LNCAP (cell line): Measurements from ENCODE around the gene ZNF384.

Experiments used
- TF ChIP-seq, protein P1 (sequence below): fragments of 450-650 bp; IDR thresholded peaks from 2 replicates; pipeline ENCODE4 v1.5.1; 2017; ENCODE audit warnings: mild to moderate bottlenecking

The ZNF384 gene

DNA sequence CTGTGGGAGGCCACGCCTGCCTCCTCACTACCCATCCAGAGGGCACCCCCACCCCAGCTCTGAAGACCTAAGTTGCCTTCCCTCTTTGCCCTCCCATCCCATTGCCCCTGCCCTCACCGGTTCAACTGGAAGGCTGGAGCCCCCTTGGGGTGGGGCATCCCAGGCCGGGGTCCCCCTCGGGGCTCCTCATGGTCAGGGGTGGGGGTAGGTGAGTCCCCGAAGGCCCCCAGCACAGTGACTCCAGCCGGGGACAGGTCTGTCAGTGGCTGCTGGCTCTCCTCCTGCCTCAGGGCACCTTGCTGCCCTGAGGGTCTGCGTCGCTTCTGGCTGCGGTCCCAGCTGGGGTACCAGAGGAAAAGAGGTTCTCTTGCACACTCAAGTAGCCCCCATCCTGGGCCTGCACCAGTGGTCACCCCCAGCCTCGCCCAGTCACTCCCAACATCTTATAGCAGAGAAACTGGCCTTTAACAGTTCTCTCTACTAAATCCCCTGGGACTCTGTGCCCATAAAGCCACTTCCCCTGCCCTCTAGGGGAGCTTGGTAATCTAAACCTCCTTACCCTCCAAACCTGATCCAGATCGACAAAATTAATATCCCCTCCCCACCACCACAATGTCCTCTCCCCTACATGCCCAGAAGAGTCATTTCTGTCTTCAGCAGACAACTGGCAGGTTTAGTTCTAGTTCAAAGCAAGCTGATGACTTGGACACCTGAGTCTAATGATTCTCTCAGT, 6.3 kb upstream of the ZNF384 start:
- TF ChIP-seq, protein P1, sequence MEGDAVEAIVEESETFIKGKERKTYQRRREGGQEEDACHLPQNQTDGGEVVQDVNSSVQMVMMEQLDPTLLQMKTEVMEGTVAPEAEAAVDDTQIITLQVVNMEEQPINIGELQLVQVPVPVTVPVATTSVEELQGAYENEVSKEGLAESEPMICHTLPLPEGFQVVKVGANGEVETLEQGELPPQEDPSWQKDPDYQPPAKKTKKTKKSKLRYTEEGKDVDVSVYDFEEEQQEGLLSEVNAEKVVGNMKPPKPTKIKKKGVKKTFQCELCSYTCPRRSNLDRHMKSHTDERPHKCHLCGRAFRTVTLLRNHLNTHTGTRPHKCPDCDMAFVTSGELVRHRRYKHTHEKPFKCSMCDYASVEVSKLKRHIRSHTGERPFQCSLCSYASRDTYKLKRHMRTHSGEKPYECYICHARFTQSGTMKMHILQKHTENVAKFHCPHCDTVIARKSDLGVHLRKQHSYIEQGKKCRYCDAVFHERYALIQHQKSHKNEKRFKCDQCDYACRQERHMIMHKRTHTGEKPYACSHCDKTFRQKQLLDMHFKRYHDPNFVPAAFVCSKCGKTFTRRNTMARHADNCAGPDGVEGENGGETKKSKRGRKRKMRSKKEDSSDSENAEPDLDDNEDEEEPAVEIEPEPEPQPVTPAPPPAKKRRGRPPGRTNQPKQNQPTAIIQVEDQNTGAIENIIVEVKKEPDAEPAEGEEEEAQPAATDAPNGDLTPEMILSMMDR: no peak

DNA sequence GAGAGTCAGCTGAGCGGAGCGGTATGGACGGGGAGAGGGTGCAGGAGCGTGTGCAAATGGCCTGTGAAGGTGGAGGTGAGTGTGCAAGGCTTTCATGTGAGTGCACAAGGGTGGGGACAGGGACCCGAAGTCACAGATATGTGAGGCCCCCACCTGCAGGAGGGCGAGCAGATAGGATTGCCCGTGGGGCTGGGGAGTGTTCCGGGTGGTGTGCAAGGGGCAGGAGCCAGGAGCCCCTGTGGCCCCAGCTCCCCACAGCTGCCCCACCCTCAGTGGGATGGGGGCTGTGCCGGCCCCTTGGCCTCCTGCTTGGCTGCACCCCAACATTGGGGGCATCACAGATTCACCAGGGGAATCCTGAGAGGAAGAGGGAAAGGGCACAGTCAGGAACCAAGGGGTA, 5.5 kb upstream of the ZNF384 start:
- TF ChIP-seq, protein P1: no peak

GRCh38 chr12:6693832-6694355, 4.7 kb upstream of the ZNF384 start:
- TF ChIP-seq, protein P1: no peak

DNA sequence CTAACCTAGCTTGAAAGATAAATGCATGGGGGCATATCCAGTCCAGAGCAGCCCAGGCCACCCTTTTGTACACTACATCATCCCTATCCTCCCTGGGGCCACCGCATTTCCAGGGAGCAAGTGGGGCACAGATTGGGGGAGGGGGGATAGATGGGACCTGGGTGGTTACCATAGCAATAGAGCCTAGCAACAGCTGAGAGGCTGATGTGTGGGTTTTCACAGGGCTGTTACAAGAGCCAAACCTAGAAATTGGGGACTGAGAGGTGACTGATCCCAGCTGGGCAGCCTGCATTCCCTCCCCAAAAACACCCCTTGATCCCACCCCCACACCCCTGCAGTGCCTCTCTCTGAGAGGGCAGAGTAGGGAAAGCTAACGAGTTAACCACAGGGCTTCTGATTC, 3.7 kb upstream of the ZNF384 start:
- TF ChIP-seq, protein P1: no peak

GRCh38 chr12:6691473-6691872, 2.3 kb upstream of the ZNF384 start:
- TF ChIP-seq, protein P1: no peak

DNA sequence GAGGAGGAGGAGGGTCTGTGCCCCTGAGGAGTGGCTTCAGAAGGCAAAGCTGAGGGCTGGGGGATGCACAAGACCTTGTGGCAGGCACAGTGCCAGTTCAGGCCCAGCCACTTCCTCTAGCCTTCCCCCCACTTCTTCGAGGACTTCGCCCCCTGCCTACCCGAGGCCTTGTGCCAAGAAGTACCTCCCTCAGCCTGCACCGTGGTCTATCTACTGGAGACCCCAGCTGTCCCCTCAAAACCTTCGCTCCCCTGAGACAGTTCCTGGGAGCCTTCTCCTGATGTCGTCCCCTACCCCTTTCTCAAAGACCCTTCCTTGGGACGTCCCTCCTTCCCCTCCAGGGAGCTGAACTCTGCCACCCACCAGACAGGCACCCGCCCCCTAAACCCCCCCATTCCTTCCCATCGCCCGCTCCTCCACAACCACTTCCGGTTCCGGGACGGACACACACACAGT, 604 bp downstream of the ZNF384 start:
- TF ChIP-seq, protein P1: no peak

GRCh38 chr12:6685814-6686213, 3.4 kb downstream of the ZNF384 start:
- TF ChIP-seq, protein P1: no peak
